IPS-18c (cell line): ENCODE measurements around the gene SYNM.

Experiments
- H3K4me3 ChIP-seq: 2 replicates; pipeline ENCODE4 v1.7.0; 2013; ENCODE audit warnings: low read depth, mild to moderate bottlenecking, low read length, moderate library complexity; ENCODE audit not compliant: insufficient read depth
- H3K9me3 ChIP-seq: one replicate; pipeline ENCODE4 v1.6.1; 2013; ENCODE audit warnings: mild to moderate bottlenecking, low read length, moderate library complexity; ENCODE audit not compliant: control insufficient read depth, insufficient read depth

Gene SYNM

GRCh38 chr15:99115300-99116215, 10.7 kb downstream of the SYNM start:
- Histone ChIP-seq H3K4me3 (no peak overlapping the region), H3K9me3 (no peaks in the 10 kb centered on the region)

GRCh38 chr15:99117111-99117510, 12.2 kb downstream of the SYNM start:
- no peak overlapping the region for H3K4me3 ChIP-seq

DNA sequence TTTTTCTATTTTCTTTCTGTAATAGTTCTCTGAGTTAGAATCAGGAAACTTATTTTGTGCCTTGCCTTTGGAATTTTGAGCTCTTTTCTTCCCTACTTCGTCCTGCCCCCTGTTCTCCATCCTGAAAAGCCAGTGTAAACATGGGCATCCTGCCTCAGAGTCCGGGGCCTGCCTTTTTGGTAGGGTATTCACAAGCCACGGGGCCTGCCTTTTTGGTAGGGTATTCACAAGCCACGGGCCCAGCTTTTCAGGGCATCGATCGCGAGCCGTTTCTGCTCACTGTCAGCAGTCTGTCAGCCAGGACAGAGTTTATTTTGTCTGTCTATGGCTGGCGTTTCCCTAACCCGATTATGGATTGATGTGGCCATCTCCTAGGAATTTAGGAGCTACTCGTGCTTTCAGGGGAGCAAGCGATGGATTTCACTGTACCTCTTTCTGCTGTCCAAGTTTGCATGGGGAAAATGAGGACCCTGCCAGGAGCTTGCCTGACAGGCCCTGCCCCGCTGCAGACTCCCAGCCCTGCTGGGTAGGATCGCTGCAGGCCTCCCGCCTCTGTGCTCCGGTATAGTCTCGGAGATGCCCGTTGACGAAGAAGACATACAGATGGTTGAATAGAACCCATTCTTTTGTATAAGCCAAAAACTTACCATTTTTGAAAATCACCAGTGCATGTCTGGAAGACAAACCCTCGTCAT, 12.8 kb downstream of the SYNM start:
- Histone ChIP-seq H3K9me3 (no peaks in the 10 kb centered on the region), H3K4me3 (no peak overlapping the region)

More at GRCh38 chr15:99117111-99117510, 12.2 kb downstream of the SYNM start:
- no peaks in the 10 kb centered on the region for H3K9me3 ChIP-seq

DNA sequence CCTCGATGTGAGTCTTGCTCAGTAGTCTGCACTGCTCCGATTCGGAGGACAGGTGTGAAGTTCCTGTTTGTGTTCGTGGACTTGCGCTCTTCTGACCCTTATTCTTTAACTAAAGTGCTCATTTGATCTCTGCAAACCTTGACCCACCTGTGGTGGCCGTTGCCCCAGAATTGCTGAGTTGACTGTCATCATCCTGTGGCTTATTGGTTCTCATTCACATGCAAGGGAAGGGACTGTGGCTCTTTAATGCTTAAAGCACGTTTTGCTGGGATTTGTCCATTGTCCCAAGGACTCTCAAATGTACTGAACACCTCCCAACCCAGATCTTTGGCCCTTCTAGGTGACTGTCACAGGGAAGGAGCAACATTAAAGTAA, 13.4 kb downstream of the SYNM start:
- Histone ChIP-seq H3K9me3 (no peaks in the 10 kb centered on the region), H3K4me3 (no peak overlapping the region)

DNA sequence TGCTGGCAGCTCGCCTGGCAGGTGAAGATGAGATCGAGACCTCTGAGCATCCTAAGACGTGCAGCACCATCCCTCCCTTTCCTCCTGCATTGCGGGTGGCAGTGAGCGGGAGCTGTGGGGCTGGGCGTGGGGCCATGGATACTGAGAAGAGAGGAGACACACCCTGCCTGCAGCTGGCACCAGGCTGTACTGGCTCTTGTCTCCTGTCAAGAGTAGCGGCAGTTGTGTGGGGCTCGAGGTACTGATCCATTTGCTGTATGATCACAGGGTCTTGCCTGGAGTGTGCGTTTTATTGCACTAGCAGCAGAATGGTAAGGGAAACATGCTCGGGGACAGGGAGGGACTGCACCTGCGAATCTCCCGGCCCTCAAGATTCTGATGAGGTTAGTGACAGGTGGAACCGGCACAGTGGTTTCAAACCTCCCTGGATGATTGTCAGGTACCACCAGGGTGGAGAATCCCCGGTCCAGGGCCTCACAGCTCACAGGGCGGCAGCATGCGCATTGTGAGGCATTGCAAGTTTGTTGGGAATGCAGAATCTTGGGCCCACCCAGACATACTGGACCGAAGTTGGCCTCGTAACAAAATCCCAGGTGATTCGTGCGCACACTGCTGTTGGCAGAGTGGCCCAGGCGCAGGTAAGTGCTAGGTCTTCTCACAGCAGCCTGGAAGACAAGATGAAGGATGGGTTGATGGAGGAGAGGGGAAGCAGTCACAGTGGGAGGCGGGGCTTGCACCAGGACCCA, 14.1 kb downstream of the SYNM start:
- no peak overlapping the region for H3K4me3 ChIP-seq
- H3K9me3 ChIP-seq, result no peaks in the 10 kb centered on the region

- Histone ChIP-seq H3K9me3 (no peaks in the 10 kb centered on the region), H3K4me3 (no peak overlapping the region)
These were observed 15.3 kb downstream of the SYNM start for GRCh38 chr15:99120050-99120777.

DNA sequence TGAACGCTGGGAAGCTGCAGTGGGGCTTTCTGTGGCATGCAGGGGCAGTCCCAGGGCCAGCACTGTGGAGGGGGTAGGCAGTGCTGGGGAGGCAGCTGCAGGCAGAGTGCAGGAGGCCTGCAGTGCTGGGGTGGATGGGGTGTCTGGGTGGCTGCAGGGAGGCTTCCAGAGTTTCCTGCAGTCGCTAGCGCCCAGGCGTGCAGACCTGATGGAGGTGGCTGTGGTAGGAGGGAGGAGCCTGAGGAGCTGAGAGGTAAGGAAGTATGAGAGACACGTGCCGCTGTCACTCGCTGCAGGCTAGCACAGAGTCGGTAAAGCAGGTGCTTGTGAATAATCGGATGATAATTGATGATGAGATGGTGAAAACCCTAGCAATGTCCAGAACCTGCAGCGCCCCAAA, 16.3 kb downstream of the SYNM start:
- H3K4me3 ChIP-seq, result no peak overlapping the region
- H3K9me3 ChIP-seq, result no peaks in the 10 kb centered on the region

GRCh38 chr15:99121691-99122410, 17.0 kb downstream of the SYNM start:
- H3K4me3 ChIP-seq, result no peak overlapping the region
- no peaks in the 10 kb centered on the region for H3K9me3 ChIP-seq

DNA sequence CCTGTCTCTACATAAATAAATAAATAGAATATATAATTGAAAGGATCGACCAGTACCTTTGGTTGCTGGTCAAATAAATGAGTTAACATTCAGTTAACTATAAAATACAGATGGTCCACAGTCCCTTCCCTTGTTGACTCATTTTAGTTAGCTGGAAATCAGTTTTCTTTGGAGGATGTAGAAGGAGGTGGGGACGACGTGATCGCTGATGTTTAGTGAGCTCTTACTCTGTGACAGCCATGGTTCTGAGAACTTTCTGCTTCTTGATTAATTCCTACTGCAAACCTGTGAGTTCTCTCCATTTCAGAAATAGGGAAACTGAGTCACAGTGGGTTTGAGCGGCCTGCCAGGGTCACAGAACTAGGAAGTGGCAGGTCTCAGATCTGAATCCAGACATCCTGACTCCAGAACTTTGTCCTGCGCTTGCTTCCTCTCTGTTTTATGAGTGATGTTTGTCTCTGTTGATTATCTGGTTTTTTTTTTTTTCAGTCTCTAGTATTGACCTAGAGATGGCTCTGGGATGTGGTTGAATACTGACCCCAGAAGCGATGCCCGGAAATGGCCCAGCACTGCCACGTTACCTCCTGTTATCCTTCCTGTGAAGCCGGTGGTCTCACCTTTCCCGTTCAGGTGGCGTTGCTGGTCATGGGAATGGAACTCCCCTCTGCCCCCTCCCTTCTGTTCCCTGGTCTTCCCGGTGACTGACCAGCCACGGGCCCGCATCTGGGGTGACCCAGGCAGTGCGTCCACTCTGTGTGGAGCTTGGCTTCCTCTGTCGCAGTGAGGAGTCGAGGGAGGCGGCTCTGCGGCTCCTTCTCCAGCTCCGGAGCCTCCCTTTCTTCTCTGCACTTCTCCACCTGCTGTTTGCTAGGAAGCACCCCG, 18.2 kb downstream of the SYNM start:
- no peak overlapping the region for H3K4me3 ChIP-seq

GRCh38 chr15:99123713-99124451, 19.0 kb downstream of the SYNM start:
- Histone ChIP-seq H3K9me3 (no peaks in the 10 kb centered on the region), H3K4me3 (no peak overlapping the region)

More for the DNA sequence above, 18.2 kb downstream of the SYNM start:
- H3K9me3 ChIP-seq, result no peaks in the 10 kb centered on the region

- no peaks in the 10 kb centered on the region for H3K9me3 ChIP-seq
- H3K4me3 ChIP-seq, result no peak overlapping the region
These were observed 19.8 kb downstream of the SYNM start for GRCh38 chr15:99124641-99125040.

GRCh38 chr15:99125061-99125891, 20.4 kb downstream of the SYNM start:
- Histone ChIP-seq H3K4me3 (no peak overlapping the region), H3K9me3 (no peaks in the 10 kb centered on the region)

DNA sequence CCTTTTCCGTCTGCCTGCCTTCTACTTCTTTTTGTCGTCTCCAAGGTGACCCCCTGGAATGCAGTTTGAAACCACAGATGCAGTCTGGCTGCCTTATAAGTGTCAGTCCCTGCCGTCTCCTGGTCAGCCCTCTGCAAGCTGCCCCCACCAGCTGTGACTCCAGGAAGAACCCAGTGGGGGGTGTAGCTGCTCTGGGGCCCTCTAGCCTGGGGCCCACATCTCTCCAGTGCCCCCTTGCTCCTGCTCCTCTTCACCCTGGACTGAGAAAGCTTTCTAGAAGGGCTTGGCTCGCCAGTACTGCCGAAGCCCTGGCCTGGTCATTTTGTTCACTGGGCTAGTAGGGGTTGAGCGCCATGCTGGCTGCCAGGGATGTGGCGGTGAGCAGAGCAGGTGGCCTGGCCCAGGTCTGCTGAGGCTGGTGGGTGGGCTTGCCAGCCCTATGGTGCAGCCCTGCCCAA, 21.3 kb downstream of the SYNM start:
- no peak overlapping the region for H3K4me3 ChIP-seq

DNA sequence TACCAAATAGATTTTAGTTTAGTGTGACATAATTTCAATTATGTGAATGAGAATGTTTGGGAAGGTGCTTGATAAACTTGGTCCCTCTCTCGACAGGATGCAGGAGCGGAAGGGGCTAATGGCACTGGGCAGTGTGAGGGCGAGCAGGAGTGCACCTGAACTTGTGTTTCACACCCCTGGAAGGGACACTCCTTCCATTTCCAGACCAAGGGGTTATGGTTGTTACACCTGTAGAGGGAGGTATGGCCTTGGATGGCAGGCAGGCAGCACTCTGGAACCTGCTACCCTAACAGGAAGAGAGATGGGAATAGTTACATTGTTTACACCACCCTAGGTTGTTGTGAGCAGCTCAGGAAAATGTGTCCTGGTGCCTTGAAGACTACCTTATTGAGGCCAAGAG, 22.1 kb downstream of the SYNM start:
- no peak overlapping the region for H3K4me3 ChIP-seq

More for the DNA sequence above, 21.3 kb downstream of the SYNM start:
- H3K9me3 ChIP-seq, result peaks cover 2% of the 10 kb centered on the region

More for the DNA sequence above, 22.1 kb downstream of the SYNM start:
- H3K9me3 ChIP-seq, result peaks cover 2% of the 10 kb centered on the region
